Measurements from ENCODE around the gene PSMB3.

- TF ChIP-seq POLR2A (IDR thresholded peaks at IDR 0.05; ENCODE audit: low read length) (no peak), GATA1 (IDR thresholded peaks at IDR 0.05; ENCODE audit: low read depth, low read length) (no peak)
Measured at GRCh38 chr17:38749223-38750043, 3.1 kb upstream of the PSMB3 start.
